HL-60 (cell line): ENCODE measurements around the gene SLC25A4.

Experiments used
- GABPA ChIP-seq: IDR thresholded peaks from 2 replicates; pipeline ENCODE4 v1.6.1; 2012; ENCODE audit warnings: low read depth
- POLR2AphosphoS5 ChIP-seq: IDR thresholded peaks from 2 replicates; pipeline ENCODE4 v1.6.1; 2012; ENCODE audit warnings: low read depth
- TF ChIP-seq, protein P1 (sequence below): IDR thresholded peaks from one replicate; pipeline ENCODE4 v1.5.1; 2011; ENCODE audit warnings: low read length, control low read depth, inconsistent platforms; ENCODE audit not compliant: insufficient read depth
- TF ChIP-seq, protein P2 (sequence below): IDR thresholded peaks from 2 replicates; pipeline ENCODE4 v1.6.1; 2012; ENCODE audit warnings: low read depth; ENCODE audit not compliant: insufficient replicate concordance

DNA sequence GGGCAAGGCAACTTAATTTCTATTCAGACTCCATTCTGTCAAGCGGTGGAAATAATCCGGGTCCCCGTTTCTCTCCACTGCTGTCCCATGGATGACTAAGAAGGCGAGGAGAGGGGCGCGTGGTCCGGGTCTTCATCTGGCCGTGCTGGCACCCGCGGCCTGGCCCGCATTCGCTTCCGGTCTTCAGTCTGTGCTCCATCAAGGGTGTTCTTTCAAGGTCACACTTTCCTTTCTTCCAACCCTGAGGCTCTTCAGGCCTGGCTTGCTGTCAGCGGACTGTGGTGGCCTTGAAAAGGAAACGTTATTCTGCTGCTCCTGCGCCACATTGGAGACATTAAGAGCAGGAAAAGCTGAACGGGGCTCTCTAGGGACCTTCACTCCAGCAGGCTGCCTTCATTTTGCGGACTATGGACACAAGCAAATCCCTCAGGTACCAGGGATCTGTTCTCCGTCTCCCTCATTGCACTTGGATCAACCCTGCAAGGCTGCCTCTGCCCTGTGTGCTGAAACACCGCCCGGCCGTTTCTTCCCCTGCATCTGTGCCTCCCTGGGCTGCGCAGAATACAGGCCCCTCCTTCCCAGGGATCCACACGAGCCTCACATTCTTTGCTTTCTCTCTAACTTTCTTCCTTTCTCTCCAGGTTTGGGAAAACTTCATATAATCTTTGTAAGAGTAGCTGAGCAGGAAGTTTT, 5.7 kb upstream of the SLC25A4 start:
- TF ChIP-seq POLR2AphosphoS5 (no peak), GABPA (no peak)
- TF ChIP-seq, protein P1, sequence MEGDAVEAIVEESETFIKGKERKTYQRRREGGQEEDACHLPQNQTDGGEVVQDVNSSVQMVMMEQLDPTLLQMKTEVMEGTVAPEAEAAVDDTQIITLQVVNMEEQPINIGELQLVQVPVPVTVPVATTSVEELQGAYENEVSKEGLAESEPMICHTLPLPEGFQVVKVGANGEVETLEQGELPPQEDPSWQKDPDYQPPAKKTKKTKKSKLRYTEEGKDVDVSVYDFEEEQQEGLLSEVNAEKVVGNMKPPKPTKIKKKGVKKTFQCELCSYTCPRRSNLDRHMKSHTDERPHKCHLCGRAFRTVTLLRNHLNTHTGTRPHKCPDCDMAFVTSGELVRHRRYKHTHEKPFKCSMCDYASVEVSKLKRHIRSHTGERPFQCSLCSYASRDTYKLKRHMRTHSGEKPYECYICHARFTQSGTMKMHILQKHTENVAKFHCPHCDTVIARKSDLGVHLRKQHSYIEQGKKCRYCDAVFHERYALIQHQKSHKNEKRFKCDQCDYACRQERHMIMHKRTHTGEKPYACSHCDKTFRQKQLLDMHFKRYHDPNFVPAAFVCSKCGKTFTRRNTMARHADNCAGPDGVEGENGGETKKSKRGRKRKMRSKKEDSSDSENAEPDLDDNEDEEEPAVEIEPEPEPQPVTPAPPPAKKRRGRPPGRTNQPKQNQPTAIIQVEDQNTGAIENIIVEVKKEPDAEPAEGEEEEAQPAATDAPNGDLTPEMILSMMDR: no peak
- TF ChIP-seq, protein P2, sequence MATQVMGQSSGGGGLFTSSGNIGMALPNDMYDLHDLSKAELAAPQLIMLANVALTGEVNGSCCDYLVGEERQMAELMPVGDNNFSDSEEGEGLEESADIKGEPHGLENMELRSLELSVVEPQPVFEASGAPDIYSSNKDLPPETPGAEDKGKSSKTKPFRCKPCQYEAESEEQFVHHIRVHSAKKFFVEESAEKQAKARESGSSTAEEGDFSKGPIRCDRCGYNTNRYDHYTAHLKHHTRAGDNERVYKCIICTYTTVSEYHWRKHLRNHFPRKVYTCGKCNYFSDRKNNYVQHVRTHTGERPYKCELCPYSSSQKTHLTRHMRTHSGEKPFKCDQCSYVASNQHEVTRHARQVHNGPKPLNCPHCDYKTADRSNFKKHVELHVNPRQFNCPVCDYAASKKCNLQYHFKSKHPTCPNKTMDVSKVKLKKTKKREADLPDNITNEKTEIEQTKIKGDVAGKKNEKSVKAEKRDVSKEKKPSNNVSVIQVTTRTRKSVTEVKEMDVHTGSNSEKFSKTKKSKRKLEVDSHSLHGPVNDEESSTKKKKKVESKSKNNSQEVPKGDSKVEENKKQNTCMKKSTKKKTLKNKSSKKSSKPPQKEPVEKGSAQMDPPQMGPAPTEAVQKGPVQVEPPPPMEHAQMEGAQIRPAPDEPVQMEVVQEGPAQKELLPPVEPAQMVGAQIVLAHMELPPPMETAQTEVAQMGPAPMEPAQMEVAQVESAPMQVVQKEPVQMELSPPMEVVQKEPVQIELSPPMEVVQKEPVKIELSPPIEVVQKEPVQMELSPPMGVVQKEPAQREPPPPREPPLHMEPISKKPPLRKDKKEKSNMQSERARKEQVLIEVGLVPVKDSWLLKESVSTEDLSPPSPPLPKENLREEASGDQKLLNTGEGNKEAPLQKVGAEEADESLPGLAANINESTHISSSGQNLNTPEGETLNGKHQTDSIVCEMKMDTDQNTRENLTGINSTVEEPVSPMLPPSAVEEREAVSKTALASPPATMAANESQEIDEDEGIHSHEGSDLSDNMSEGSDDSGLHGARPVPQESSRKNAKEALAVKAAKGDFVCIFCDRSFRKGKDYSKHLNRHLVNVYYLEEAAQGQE: no peak
